ENCODE measurements around the gene IFRD1. TPM values are rescaled to one million over a fixed set of nuclear protein-coding genes. Genes with fewer than 3 reads are reported as not detected.

IFRD1 gene
- total RNA-seq, 1 donor from 2014 or later: 24.6 TPM

- DNase-seq: no peak
- Histone ChIP-seq H3K9me3 (replicated peaks) (peaks cover 5% of the 10 kb centered on the region), H3K27ac (replicated peaks) (peak overlapping the region; percentile 50), H3K36me3 (no peaks in the 10 kb centered on the region), H3K4me3 (no peak overlapping the region), H3K4me1 (peaks cover 25% of the 10 kb centered on the region), H3K27me3 (ENCODE audit: low read depth) (no peaks in the 10 kb centered on the region)
- TF ChIP-seq CTCF (IDR thresholded peaks at IDR 0.05; ENCODE audit: borderline replicate concordance): no peak
- intact Hi-C loops (cut with micrococcal nuclease): no loop called here
Observed at GRCh38 chr7:112421666-112422486, 28.4 kb upstream of the IFRD1 start.

DNA sequence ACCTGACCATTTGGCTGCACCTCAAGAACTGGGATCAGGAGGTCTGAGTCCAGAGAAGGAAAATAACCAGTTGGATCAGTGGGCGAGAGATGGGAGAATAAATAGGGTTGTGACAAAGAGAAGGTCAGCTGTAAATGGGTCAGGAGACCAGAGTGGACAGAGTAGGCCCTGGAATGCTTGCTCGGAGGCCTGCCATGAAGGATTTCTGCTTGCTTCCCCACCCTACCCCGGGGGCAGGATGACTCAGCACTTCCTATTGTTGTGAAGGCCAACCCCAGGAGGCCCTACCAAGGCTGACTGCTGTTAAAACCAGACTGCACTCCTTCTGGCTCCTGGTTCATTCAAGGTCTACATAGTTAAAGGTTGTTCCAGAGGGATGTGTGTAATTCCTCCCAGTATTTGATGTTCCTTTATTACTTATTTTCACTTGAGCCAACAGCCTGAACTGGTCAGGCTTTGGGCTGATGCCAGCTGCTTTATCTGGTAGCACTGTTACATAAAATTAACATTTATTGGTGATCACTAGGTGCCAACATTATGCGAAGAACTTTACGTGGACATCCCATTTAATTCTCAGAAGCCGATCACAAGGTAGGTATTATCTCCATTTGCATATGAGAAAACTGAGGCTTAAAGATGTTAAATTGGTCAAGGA, 27.3 kb upstream of the IFRD1 start:
- intact Hi-C loops (cut with micrococcal nuclease): no loop called here
- Histone ChIP-seq H3K9me3 (replicated peaks) (no peaks in the 10 kb centered on the region), H3K4me3 (no peak overlapping the region), H3K27me3 (ENCODE audit: low read depth) (no peaks in the 10 kb centered on the region), H3K4me1 (peaks cover 29% of the 10 kb centered on the region), H3K36me3 (no peaks in the 10 kb centered on the region), H3K27ac (replicated peaks) (peak overlapping the region; percentile 50)
- TF ChIP-seq CTCF (IDR thresholded peaks at IDR 0.05; ENCODE audit: borderline replicate concordance): no peak
- DNase-seq: peak; percentile 74

GRCh38 chr7:112423987-112424386, 26.3 kb upstream of the IFRD1 start:
- H3K4me3 ChIP-seq: no peak overlapping the region
- H3K27ac ChIP-seq (replicated peaks): no peak overlapping the region
- no peak for TF ChIP-seq CTCF (IDR thresholded peaks at IDR 0.05; ENCODE audit: borderline replicate concordance)
- H3K9me3 ChIP-seq (replicated peaks): no peaks in the 10 kb centered on the region
- peaks cover 33% of the 10 kb centered on the region for H3K4me1 ChIP-seq
- H3K27me3 ChIP-seq (ENCODE audit: low read depth): no peaks in the 10 kb centered on the region
- intact Hi-C loops (cut with micrococcal nuclease): no loop called here
- DNase-seq: no peak
- no peaks in the 10 kb centered on the region for H3K36me3 ChIP-seq

DNA sequence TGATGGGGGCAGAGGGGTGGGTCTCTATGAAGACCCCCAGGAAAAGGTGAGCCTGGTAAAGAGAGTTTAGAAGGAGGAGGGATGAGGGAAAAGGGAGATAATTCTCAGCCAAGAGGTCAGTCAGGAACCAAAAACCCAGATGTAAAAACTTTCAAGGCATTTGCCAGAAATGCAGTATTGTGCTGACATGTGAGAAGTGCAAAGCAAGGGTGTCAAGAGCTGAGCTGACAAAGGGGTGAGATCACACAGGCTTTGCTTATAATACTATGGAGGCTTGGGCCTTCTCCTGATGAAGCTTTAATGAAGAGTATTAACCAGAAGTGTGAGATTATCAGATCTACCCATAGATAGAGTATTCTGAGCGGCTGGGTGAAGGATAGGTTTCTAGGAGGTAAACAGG, 22.3 kb upstream of the IFRD1 start:
- H3K36me3 ChIP-seq: no peaks in the 10 kb centered on the region
- intact Hi-C loops (cut with micrococcal nuclease): no loop called here
- no peak for TF ChIP-seq CTCF (IDR thresholded peaks at IDR 0.05; ENCODE audit: borderline replicate concordance)
- H3K27ac ChIP-seq (replicated peaks): no peak overlapping the region
- H3K4me3 ChIP-seq: no peak overlapping the region
- DNase-seq: no peak
- peaks cover 16% of the 10 kb centered on the region for H3K4me1 ChIP-seq
- no peaks in the 10 kb centered on the region for H3K27me3 ChIP-seq (ENCODE audit: low read depth)
- no peaks in the 10 kb centered on the region for H3K9me3 ChIP-seq (replicated peaks)

- H3K36me3 ChIP-seq: no peaks in the 10 kb centered on the region
- intact Hi-C loops (cut with micrococcal nuclease): no loop called here
Observed at GRCh38 chr7:112428715-112429114, 21.5 kb upstream of the IFRD1 start.

More at GRCh38 chr7:112428715-112429114, 21.5 kb upstream of the IFRD1 start:
- Histone ChIP-seq H3K27ac (replicated peaks) (no peak overlapping the region), H3K4me1 (peaks cover 9% of the 10 kb centered on the region), H3K9me3 (replicated peaks) (no peaks in the 10 kb centered on the region), H3K27me3 (ENCODE audit: low read depth) (no peaks in the 10 kb centered on the region), H3K4me3 (no peak overlapping the region)
- DNase-seq: no peak
- no peak for TF ChIP-seq CTCF (IDR thresholded peaks at IDR 0.05; ENCODE audit: borderline replicate concordance)
